NOMO-1 treated with dmso at 0.1 percent for 144 hours (cell line): Measurements from ENCODE around the gene GOLT1A.
A peak's percentile ranks its signal among the peaks of the same experiment; 100 is the strongest.

Source experiments
- DNase-seq: peaks from one replicate; lab custom pipeline; 2025; ENCODE audit not compliant: unreplicated experiment; lab: John Stamatoyannopoulos, UW

Gene GOLT1A

GRCh38 chr1:204162494-204163074 lies 51.2 kb downstream of the GOLT1A start:
- DNase-seq, result peak; percentile 52

GRCh38 chr1:204161609-204162493 lies 51.9 kb downstream of the GOLT1A start:
- no peak for DNase-seq

DNA sequence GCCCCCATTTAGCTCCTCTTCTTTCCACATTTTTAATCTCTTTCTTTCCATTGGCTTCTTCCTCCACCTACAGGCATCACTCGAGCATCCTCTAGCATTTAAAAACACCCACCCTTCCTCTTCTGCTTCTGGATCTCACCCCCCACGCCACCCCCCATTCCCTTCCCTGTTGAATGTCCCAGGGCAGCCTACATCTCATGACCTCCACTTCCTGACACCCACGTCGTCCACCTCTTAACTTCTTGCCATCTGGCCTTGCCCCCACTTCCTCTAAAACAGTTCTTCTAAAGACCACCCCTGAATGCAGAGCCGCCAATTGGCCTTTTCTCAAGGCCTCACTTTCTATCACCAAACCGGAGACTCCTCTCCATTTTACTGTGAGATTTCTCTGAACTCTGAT lies 55.8 kb downstream of the GOLT1A start:
- no peak for DNase-seq

- no peak for DNase-seq
Observed at GRCh38 chr1:204155881-204156280, 57.9 kb downstream of the GOLT1A start.

DNA sequence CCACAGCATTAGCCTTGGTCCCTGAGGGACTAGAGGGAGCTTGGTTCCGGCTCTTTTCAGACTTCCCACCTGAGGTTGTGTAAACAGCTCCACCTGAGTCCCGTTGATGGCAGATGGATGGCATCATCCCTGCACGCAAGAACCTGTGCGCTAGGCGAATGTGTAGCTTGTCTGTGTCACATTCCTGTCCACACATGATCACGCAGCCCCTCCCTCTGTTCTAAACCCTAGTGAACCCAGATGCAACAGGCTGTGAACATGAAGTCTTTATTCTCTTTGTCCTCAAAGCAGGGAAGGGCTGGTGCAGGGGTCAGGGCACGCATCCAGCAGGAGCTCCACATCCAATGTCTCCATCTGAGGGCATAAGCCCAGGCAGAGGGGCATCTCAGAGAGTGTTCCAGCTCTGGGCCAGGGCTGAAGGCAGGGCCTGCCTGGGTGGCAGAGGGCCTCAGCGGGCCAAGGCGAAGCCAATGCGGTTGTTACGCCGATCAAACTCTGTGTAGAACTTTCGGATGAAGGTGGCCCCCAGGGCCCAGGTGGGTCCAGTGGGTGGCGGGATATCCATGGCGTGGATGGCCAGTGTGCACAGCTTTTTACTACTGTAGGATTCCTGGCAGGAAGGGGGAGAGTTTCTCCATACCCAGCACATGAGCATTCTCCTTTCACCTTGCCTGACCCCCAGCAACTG lies 59.1 kb downstream of the GOLT1A start:
- no peak for DNase-seq

GRCh38 chr1:204153667-204154066 lies 60.1 kb downstream of the GOLT1A start:
- no peak for DNase-seq

DNA sequence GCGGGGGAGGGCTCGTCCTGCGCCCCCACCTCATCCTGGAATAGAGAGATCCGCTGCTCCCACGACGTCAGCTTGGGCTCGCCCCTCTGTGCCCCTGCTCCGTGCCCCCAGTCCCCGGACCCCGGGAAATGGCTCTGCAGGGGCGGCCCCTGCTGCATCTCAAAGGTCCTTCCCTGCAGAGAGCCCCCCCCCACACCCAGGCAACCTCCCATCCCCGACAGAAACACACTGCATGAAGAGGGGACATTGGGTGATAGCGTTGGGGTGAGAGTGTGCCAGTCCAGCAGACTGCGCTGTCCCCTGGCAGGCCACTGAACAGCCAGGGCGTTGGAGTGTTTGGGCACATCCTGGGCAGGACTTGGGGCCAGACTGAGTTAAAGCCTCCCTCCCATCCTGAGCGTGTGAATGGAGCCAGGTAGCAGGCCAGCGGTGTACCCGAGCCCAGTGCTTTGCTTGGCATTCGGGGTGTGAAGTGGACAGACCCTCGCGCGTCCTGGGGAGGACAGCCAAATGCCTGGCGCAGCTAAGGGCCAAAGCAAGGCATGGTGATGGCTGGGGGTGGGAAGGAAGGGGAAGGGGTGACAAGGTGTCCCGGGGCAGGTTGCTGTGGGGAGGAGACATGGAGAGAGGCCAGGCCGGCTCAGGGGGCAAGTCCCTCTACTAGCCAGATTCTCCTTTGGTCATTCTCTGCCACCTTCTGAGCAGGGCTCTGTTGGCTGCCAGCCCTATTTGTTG lies 61.3 kb downstream of the GOLT1A start:
- no peak for DNase-seq

GRCh38 chr1:204151552-204152309 lies 62.1 kb downstream of the GOLT1A start, which contains the start of gene ETNK2:
Gene ETNK2 (minus strand): TSS chr1:204152044. CDS start chr1:204151852, 192 bp downstream.
- no peak for DNase-seq

- DNase-seq, result no peak
Observed at GRCh38 chr1:204150702-204151551, 62.9 kb downstream of the GOLT1A start.

- no peak for DNase-seq
Observed at GRCh38 chr1:204149635-204150565, 63.9 kb downstream of the GOLT1A start.

DNA sequence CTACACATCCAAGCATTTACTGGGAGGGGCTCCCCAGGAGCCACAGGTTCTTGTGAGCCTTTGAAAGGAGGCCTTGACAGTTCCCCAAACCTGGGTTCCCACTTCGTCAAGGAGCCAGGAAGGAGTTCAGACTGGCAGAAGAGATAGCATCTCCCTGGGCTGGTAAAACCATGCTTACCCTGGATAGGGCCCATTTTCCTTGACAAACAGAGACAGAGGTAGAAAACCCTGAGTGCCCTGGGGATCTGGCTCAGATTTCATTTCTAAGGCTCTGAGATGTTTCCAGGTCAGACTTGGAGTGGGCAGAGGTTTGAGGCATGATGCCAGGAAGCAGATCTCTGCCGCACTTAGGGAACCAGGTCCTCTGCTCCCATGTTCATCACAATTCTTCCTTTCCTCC lies 64.7 kb downstream of the GOLT1A start:
- no peak for DNase-seq
